Testis (tissue), 3 donors: Measurements from ENCODE around the gene KRI1. TPM values are rescaled to one million over a fixed set of nuclear protein-coding genes. Genes with fewer than 3 reads are reported as not detected.
"Not testable (repeated sequence)": the region's sequence is repeated elsewhere in the genome, so short reads cannot be mapped to it uniquely, and the experiment has no call there.

Experiments used
- DNase-seq: peaks from one replicate; pipeline ENCODE4 v3.0.0-alpha.2; 2019
- H3K27ac ChIP-seq, 2 donors: fragments of 200-600 bp; sonication (generic); one replicate each; pipeline ENCODE4 v1.5.1; 2019
- H3K27me3 ChIP-seq: fragments of 200-600 bp; sonication (generic); one replicate; pipeline ENCODE4 v1.5.1; 2019
- H3K36me3 ChIP-seq: fragments of 200-600 bp; sonication (generic); one replicate; pipeline ENCODE4 v1.5.1; 2017; ENCODE audit warnings: low read depth; ENCODE audit errors: missing control alignments
- H3K4me1 ChIP-seq: fragments of 200-600 bp; sonication (generic); one replicate; pipeline ENCODE4 v1.5.1; 2019
- H3K4me3 ChIP-seq, 2 donors: fragments of 200-600 bp; sonication (generic); one replicate each; pipeline ENCODE4 v1.5.1; 2017 to 2019
- H3K9me3 ChIP-seq: fragments of 200-600 bp; sonication (generic); one replicate; pipeline ENCODE4 v1.5.1; 2017
- POLR2A ChIP-seq: fragments of 450-650 bp; IDR thresholded peaks from one replicate; pipeline ENCODE4 v1.6.1; 2017; ENCODE audit warnings: antibody characterized with exemption, mild to moderate bottlenecking, moderate library complexity
- WGBS, 2 donors: methylation state at CpG; one replicate each; pipeline ENCODE4 v1.1.5; 2018; 5-methylcytosine and 5-hydroxymethylcytosine counted together
- intact Hi-C: fragments of 100-400 bp; cut with DNase I; formaldehyde crosslinking; loops from one replicate; pipeline ENCODE4 v1.15.1; 2023; ENCODE audit warnings: low total_unique reads
- polyA plus RNA-seq: library from polyadenylated mRNA; stranded (reverse); fragments of 350-450 nt; fragmentation: Illumina TruSeq; extraction: RNeasy Lipid Tissue Mini Kit (QIAGEN cat#74804); gene quantifications from one replicate; pipeline ENCODE4 v1.2.3, GENCODE V29; 2014; ENCODE audit warnings: low read depth, low replicate concordance; ENCODE audit not compliant: insufficient read depth
- total RNA-seq, 2 donors: library from RNA; depleted of rRNA; stranded (reverse); fragments of >200 nt; gene quantifications; one replicate each; pipeline ENCODE4 v1.2.3, GENCODE V29; 2016
- TF ChIP-seq, protein P1 (sequence below), 3 experiments: fragments of 450-650 bp in 2 of 3; fragments of 200-600 bp in 1 of 3; sonication (generic) in 1 of 3; IDR thresholded peaks; one replicate each; pipeline ENCODE4 v1.5.1; 2016 to 2019; ENCODE audit warnings: antibody characterized with exemption in 3 of 3, mild to moderate bottlenecking in 2 of 3, moderate library complexity in 1 of 3

Gene KRI1
- total and polyA plus RNA-seq, 3 donors from 2014 or later, result 33.7 to 48.3 (median 34.6) TPM

DNA sequence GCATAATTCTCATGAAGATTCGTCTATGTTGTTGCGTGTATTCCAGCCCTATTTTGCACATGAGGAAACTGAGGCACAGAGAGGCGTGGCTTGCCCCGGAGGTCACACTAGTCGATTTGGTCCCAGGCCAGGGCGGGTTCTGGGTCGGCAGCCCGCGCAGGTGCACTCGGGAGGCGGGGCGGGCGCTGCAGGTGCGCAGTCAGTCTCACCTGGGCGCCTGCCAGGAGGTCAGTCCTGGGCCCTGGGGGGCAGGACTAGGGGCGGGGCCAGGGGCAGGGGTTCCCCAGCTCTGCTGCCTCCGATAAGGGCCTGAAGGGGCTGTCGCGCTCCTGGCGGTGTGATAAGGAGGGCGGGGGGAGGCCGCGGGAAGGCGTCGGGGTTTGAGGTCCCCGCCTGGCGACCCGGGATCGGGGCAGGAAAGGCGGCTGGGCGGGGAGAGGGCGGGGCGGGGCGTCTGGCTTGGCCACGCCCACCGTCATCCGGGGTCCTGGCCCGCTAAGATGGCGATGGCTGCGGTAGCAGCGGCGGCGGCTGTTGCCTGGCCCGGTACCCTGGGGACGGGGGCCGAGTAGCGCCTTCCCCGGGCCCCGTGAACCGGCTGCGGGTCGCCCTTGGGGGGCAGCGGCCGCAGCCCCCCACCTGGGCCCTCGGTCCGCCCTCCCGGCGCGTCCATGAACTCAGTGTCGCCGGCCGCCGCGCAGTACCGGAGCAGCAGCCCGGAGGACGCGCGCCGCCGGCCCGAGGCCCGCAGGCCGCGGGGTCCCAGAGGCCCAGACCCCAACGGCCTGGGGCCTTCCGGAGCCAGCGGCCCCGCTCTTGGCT is 22.2 kb downstream of the KRI1 start, which contains the start of gene ATG4D:
Gene ATG4D, plus strand, starts transcription at position 485 of the 822 bp plus-strand sequence. Its CDS starts 187 bp downstream, at position 672.
- H3K4me3 ChIP-seq, result peak within 1 kb of the TSS; percentile 91 to 97
- peak within 1 kb of the TSS; percentile 91 to 92 for H3K27ac ChIP-seq
- no peaks in the 10 kb centered on the region for H3K27me3 ChIP-seq
- TF ChIP-seq POLR2A, result no peak
- TF ChIP-seq, protein P1, sequence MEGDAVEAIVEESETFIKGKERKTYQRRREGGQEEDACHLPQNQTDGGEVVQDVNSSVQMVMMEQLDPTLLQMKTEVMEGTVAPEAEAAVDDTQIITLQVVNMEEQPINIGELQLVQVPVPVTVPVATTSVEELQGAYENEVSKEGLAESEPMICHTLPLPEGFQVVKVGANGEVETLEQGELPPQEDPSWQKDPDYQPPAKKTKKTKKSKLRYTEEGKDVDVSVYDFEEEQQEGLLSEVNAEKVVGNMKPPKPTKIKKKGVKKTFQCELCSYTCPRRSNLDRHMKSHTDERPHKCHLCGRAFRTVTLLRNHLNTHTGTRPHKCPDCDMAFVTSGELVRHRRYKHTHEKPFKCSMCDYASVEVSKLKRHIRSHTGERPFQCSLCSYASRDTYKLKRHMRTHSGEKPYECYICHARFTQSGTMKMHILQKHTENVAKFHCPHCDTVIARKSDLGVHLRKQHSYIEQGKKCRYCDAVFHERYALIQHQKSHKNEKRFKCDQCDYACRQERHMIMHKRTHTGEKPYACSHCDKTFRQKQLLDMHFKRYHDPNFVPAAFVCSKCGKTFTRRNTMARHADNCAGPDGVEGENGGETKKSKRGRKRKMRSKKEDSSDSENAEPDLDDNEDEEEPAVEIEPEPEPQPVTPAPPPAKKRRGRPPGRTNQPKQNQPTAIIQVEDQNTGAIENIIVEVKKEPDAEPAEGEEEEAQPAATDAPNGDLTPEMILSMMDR (IDR thresholded peaks at IDR 0.05), result no peak
- H3K4me1 ChIP-seq, result peaks cover 10% of the 10 kb centered on the region
- no peaks in the 10 kb centered on the region for H3K36me3 ChIP-seq
- intact Hi-C loops, result no loop called here
- WGBS, 2 donors, result 1 to 3% methylated on average over 11 to 42 of the region's 79 CpGs
- DNase-seq, result peak; percentile 86
- no peaks in the 10 kb centered on the region for H3K9me3 ChIP-seq

DNA sequence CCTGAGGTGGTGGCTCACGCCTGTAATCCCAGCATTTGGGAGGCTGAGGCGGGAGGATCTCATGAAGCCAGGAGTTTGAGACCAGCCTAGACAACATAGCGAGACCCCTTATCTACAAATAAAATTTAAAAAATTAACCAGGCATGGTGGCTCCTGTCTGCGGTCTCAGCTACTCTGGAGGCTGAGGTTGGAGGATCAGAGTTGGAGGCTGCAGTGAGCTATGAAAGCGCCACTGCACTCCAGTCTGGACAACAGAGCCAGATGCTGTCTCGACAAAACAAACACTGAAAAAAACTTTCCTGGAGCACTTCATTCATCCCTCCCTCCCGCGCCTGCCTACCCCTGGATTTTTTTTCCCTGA is 22.8 kb downstream of the KRI1 start:
- Histone ChIP-seq H3K36me3 (no peaks in the 10 kb centered on the region), H3K27ac (peak overlapping the region in 1 of 2 donors; percentile 92), H3K4me1 (peaks cover 10% of the 10 kb centered on the region), H3K9me3 (no peaks in the 10 kb centered on the region), H3K27me3 (no peaks in the 10 kb centered on the region), H3K4me3 (peak overlapping the region; percentile 91 to 97)
- no peak for DNase-seq
- no peak for TF ChIP-seq POLR2A
- TF ChIP-seq, protein P1 (IDR thresholded peaks at IDR 0.05), result no peak
- intact Hi-C loops, result no loop called here
- WGBS, 2 donors, result 29 to 48% methylated on average over 8 of the region's 8 CpGs

DNA sequence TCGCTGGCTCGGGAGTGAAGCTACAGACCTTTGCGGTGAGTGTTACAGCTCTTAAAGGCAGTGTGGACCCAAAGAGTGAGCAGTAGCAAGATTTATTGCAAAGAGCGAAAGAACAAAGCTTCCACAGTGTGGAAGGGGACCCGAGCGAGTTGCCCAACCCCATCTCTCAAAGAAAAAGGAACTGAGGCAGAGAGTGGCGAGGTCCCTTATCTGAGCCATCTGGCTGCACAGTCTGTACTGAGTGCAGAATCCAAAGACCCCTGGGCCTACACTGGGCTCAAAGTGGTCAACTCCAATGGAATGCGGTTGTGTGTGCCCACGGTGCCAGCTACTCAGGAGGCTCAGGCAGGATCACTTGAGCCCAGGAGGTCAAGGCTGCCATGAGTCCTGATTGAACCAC is 26.8 kb downstream of the KRI1 start:
- intact Hi-C loops, H3K27ac ChIP-seq, H3K4me1 ChIP-seq, DNase-seq, H3K36me3 ChIP-seq, H3K27me3 ChIP-seq, H3K9me3 ChIP-seq, H3K4me3 ChIP-seq: not testable (repeated sequence)
- 70 to 71% methylated on average over 9 of the region's 9 CpGs for WGBS, 2 donors

DNA sequence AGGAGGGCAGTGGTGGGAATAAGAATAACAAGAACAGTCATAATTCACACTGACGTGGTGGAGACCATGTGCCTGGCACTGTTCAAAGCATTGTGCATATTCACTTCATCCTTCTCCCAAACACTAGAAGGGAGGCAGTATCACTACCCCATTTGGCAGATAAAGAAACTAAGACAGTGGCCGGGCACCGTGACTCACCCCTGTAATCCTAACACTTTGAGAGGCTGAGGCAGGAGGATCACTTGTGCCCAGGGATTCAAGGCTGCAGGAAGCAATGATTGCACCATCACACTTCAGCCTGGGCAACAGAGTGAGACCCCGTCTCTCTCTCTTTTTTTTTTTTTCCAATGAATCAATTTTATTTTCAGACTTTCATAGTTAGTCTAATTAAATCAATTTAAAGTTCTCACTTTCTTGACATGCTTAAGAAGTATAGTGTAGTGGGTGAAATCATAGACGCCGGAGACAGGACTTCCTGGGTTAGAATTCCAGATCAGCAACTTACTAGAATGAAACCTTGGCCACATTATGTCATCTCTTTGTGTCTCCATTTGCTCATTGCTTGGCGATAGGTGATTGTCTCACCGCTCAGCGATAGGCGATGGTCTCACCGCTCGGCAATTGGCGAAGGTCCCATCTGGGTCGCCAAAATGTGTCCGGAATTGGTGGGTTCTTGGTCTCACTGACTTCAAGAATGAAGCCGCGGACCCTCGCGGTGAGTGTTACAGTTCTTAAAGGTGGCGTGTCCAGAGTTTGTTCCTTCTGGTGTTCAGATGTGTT is 27.4 kb downstream of the KRI1 start:
- Histone ChIP-seq H3K9me3 (no peaks in the 10 kb centered on the region), H3K36me3 (no peaks in the 10 kb centered on the region), H3K4me3 (no peak overlapping the region), H3K4me1 (peaks cover 2% of the 10 kb centered on the region), H3K27ac (no peak overlapping the region), H3K27me3 (no peaks in the 10 kb centered on the region)
- intact Hi-C loops, result no loop called here
- WGBS, 2 donors, result 76 to 82% methylated on average over 17 to 20 of the region's 20 CpGs
- no peak for DNase-seq
- TF ChIP-seq, protein P1 (IDR thresholded peaks at IDR 0.05), result no peak
- TF ChIP-seq POLR2A, result no peak

DNA sequence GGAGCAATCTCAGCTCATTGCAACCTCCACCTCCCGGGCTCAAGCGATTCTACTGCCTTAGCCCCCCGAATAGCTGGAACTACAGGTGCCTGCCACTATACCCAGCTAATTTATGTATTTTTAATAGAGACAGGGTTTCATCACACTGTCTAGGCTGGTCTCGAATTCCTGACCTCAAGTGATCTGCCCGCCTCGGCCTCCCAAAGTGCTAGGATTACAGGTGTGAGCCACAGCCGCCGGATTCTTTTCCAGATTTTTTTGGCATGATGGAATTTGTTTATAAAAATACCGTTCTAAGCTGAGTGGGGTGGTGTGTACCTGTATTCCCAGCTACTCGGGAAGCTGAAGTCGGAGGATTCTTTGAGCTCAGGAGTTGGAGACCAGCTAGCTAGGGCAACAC is 28.1 kb downstream of the KRI1 start:
- H3K9me3 ChIP-seq, result no peaks in the 10 kb centered on the region
- no peaks in the 10 kb centered on the region for H3K27me3 ChIP-seq
- H3K4me1 ChIP-seq, result no peaks in the 10 kb centered on the region
- H3K36me3 ChIP-seq, result no peaks in the 10 kb centered on the region
- H3K27ac ChIP-seq, result no peak overlapping the region
- 78 to 86% methylated on average over 11 of the region's 11 CpGs for WGBS, 2 donors
- intact Hi-C loops, result no loop called here
- no peak for DNase-seq
- TF ChIP-seq, protein P1 (IDR thresholded peaks at IDR 0.05), result no peak
- TF ChIP-seq POLR2A, result no peak
- no peak overlapping the region for H3K4me3 ChIP-seq
